ENCODE results near the gene TSHZ2.
A peak's percentile ranks its signal among the peaks of the same experiment; 100 is the strongest.

TSHZ2 gene

DNA sequence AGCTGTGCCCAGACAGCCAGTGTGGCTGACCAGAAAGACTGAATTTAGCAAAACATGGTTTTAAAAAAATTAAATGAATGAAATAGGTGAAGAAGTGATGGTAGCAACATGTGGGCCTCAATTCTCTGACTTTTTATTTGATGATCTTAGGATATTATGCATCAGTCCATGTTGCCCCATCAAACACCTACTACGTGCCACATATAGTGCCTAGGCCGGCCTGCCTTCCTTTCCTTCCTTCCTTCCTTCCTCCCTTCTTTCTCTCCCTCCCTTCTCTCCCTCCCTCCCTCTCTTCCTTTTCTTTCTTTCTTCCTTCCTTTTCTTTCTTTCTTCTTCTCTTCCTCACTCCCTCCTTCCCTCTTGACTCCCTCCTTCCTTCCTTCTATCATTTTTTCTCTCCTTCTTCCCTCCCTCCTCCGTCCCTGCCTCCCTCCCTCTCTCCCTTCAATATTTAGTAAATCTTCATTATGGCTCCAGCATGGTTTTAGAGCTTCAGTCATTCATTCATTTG, 209.8 kb downstream of the TSHZ2 start:
- H3K27me3 ChIP-seq (replicated peaks; ENCODE audit: control insufficient read depth, insufficient read depth, low read length) = no peaks in the 10 kb centered on the region; the same call in 1 of the 2 replicates
- no peak for DNase-seq (ENCODE audit: extremely low read depth, insufficient read length)
- no peaks in the 10 kb centered on the region for H3K36me3 ChIP-seq (ENCODE audit: control insufficient read depth, insufficient read depth, low read length)
- H3K4me3 ChIP-seq (replicated peaks; ENCODE audit: low read depth, low read length) = no peak overlapping the region
- TF ChIP-seq, protein P1, sequence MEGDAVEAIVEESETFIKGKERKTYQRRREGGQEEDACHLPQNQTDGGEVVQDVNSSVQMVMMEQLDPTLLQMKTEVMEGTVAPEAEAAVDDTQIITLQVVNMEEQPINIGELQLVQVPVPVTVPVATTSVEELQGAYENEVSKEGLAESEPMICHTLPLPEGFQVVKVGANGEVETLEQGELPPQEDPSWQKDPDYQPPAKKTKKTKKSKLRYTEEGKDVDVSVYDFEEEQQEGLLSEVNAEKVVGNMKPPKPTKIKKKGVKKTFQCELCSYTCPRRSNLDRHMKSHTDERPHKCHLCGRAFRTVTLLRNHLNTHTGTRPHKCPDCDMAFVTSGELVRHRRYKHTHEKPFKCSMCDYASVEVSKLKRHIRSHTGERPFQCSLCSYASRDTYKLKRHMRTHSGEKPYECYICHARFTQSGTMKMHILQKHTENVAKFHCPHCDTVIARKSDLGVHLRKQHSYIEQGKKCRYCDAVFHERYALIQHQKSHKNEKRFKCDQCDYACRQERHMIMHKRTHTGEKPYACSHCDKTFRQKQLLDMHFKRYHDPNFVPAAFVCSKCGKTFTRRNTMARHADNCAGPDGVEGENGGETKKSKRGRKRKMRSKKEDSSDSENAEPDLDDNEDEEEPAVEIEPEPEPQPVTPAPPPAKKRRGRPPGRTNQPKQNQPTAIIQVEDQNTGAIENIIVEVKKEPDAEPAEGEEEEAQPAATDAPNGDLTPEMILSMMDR (IDR thresholded peaks at IDR 0.05; ENCODE audit: insufficient read depth, low read length, poor library complexity, severe bottlenecking) = no peak

DNA sequence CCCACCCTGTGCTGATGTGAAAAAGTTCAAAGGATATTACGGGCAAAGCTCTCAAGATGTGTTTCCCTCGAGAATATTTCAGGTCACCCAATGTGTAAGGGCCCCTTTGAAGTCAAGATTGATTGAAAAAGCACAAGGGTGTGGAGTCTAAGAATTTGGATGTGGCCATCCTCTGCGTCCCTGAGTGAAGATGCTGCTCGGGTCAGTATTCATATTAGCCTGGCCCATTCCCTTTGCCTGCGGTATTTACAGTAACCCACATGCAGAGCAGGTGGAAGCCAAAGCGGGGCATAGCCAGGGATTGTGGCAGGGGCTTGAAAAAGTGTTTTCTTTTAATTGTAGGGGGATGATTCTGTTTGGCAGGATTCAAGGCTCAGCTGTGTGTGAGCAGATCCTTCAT, 211.0 kb downstream of the TSHZ2 start:
- DNase-seq (ENCODE audit: extremely low read depth, insufficient read length) = no peak
- TF ChIP-seq, protein P1 (IDR thresholded peaks at IDR 0.05; ENCODE audit: insufficient read depth, low read length, poor library complexity, severe bottlenecking) = no peak
- H3K36me3 ChIP-seq (ENCODE audit: control insufficient read depth, insufficient read depth, low read length) = no peaks in the 10 kb centered on the region
- H3K27me3 ChIP-seq (replicated peaks; ENCODE audit: control insufficient read depth, insufficient read depth, low read length) = no peaks in the 10 kb centered on the region; the same call in 1 of the 2 replicates
- no peak overlapping the region for H3K4me3 ChIP-seq (replicated peaks; ENCODE audit: low read depth, low read length)

- no peaks in the 10 kb centered on the region for H3K27me3 ChIP-seq (replicated peaks; ENCODE audit: control insufficient read depth, insufficient read depth, low read length)
- TF ChIP-seq, protein P1 (IDR thresholded peaks at IDR 0.05; ENCODE audit: insufficient read depth, low read length, poor library complexity, severe bottlenecking) = no peak
- no peak for DNase-seq (ENCODE audit: extremely low read depth, insufficient read length)
- no peak overlapping the region for H3K4me3 ChIP-seq (replicated peaks; ENCODE audit: low read depth, low read length)
- no peaks in the 10 kb centered on the region for H3K36me3 ChIP-seq (ENCODE audit: control insufficient read depth, insufficient read depth, low read length)
Observed at GRCh38 chr20:53186635-53187034, 214.5 kb downstream of the TSHZ2 start.

GRCh38 chr20:53187392-53188068, 215.4 kb downstream of the TSHZ2 start:
- no peak overlapping the region for H3K4me3 ChIP-seq (replicated peaks; ENCODE audit: low read depth, low read length)
- DNase-seq (ENCODE audit: extremely low read depth, insufficient read length) = peak; percentile 8
- H3K36me3 ChIP-seq (ENCODE audit: control insufficient read depth, insufficient read depth, low read length) = no peaks in the 10 kb centered on the region
- TF ChIP-seq, protein P1 (IDR thresholded peaks at IDR 0.05; ENCODE audit: insufficient read depth, low read length, poor library complexity, severe bottlenecking) = no peak
- no peaks in the 10 kb centered on the region for H3K27me3 ChIP-seq (replicated peaks; ENCODE audit: control insufficient read depth, insufficient read depth, low read length)

GRCh38 chr20:53190225-53190624, 218.1 kb downstream of the TSHZ2 start:
- no peak overlapping the region for H3K4me3 ChIP-seq (replicated peaks; ENCODE audit: low read depth, low read length)
- no peak for DNase-seq (ENCODE audit: extremely low read depth, insufficient read length)
- H3K27me3 ChIP-seq (replicated peaks; ENCODE audit: control insufficient read depth, insufficient read depth, low read length) = no peaks in the 10 kb centered on the region
- H3K36me3 ChIP-seq (ENCODE audit: control insufficient read depth, insufficient read depth, low read length) = no peaks in the 10 kb centered on the region
- TF ChIP-seq, protein P1 (IDR thresholded peaks at IDR 0.05; ENCODE audit: insufficient read depth, low read length, poor library complexity, severe bottlenecking) = no peak
